Gastroesophageal sphincter (tissue), 3 donors: ENCODE data around the gene ZNF155.

Source experiments
- EP300 ChIP-seq: sonication (generic); formaldehyde crosslinking; IDR thresholded peaks from one replicate; pipeline ENCODE4 v1.6.1; 2017; ENCODE audit warnings: antibody characterized with exemption, mild to moderate bottlenecking
- POLR2A ChIP-seq, 2 donors: fragments of 450-650 bp; IDR thresholded peaks; one replicate each; pipeline ENCODE4 v1.6.1; 2017; ENCODE audit warnings: antibody characterized with exemption in 2 of 2, mild to moderate bottlenecking in 2 of 2, moderate library complexity in 1 of 2
- TF ChIP-seq, protein P1 (sequence below), 4 experiments: fragments of 200-600 bp in 2 of 4; fragments of 450-650 bp in 2 of 4; sonication (generic) in 1 of 4; IDR thresholded peaks; one replicate each; pipeline ENCODE4 v1.5.1; 2017 to 2019; ENCODE audit warnings: antibody characterized with exemption in 4 of 4, mild to moderate bottlenecking in 2 of 4, moderate library complexity in 2 of 4

DNA sequence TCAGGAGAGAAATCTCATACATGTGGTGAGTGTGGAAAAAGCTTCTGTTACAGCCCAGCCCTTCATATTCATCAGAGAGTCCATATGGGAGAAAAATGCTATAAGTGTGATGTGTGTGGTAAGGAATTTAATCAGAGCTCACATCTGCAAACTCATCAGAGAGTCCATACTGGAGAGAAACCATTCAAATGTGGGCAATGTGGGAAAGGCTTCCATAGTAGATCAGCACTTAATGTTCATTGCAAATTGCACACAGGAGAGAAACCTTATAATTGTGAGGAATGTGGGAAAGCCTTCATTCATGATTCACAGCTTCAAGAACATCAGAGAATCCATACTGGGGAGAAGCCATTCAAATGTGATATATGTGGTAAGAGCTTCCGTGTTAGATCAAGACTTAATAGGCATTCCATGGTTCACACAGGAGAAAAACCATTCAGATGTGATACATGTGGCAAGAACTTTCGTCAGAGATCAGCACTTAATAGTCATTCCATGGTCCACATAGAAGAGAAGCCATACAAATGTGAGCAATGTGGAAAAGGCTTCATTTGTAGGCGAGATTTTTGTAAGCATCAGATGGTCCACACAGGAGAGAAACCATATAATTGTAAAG lies 17.8 kb upstream of the ZNF155 start:
- no peak for TF ChIP-seq POLR2A (IDR thresholded peaks at IDR 0.05)
- TF ChIP-seq, protein P1, sequence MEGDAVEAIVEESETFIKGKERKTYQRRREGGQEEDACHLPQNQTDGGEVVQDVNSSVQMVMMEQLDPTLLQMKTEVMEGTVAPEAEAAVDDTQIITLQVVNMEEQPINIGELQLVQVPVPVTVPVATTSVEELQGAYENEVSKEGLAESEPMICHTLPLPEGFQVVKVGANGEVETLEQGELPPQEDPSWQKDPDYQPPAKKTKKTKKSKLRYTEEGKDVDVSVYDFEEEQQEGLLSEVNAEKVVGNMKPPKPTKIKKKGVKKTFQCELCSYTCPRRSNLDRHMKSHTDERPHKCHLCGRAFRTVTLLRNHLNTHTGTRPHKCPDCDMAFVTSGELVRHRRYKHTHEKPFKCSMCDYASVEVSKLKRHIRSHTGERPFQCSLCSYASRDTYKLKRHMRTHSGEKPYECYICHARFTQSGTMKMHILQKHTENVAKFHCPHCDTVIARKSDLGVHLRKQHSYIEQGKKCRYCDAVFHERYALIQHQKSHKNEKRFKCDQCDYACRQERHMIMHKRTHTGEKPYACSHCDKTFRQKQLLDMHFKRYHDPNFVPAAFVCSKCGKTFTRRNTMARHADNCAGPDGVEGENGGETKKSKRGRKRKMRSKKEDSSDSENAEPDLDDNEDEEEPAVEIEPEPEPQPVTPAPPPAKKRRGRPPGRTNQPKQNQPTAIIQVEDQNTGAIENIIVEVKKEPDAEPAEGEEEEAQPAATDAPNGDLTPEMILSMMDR (IDR thresholded peaks at IDR 0.05): no peak
- TF ChIP-seq EP300: no peak
